Heart right ventricle (tissue), 16 donors: ENCODE data around the gene DNAAF3. TPM values are rescaled to one million over a fixed set of nuclear protein-coding genes. Genes with fewer than 3 reads are reported as not detected.
A peak's percentile ranks its signal among the peaks of the same experiment; 100 is the strongest.

Source experiments
- ATAC-seq, 8 donors: fragments of 200-7000 bp; cut with Tn5 transposase; one replicate each; pipeline ENCODE4 v1.9.1; 2020; ENCODE audit warnings: mild to moderate bottlenecking in 8 of 8, moderate library complexity in 8 of 8, moderate number of reproducible peaks in 1 of 8
- DNase-seq, 2 donors: peaks; one replicate each; pipeline ENCODE4 v3.0.0-alpha.2; 2020
- H3K27ac ChIP-seq, 10 donors: fragments of 200-600 bp; sonication (generic) in 2 of 10; one replicate each; pipeline versions ENCODE4 v1.5.0 to v1.8.0; 2020 to 2022; ENCODE audit warnings: mild to moderate bottlenecking in 3 of 10
- H3K27me3 ChIP-seq, 7 donors: fragments of 200-600 bp; one replicate each; pipeline ENCODE4 v1.8.0; 2021 to 2022; ENCODE audit warnings: mild to moderate bottlenecking in 2 of 7
- H3K36me3 ChIP-seq, 9 donors: fragments of 200-600 bp; sonication (generic) in 1 of 9; one replicate each; pipeline versions ENCODE4 v1.5.0 to v1.8.0; 2020 to 2022; ENCODE audit warnings: mild to moderate bottlenecking in 2 of 9
- H3K4me1 ChIP-seq, 9 donors: fragments of 200-600 bp; sonication (generic) in 1 of 9; one replicate each; pipeline versions ENCODE4 v1.5.0 to v1.8.0; 2020 to 2022; ENCODE audit warnings: mild to moderate bottlenecking in 4 of 9
- H3K4me3 ChIP-seq, 10 donors: fragments of 200-600 bp; sonication (generic) in 2 of 10; one replicate each; pipeline versions ENCODE4 v1.5.0 to v1.8.0; 2020 to 2022; ENCODE audit warnings: mild to moderate bottlenecking in 7 of 10, moderate library complexity in 2 of 10
- H3K9me3 ChIP-seq, 11 donors: fragments of 200-600 bp in 10 of 11; sonication (generic) in 2 of 11; one replicate each; pipeline versions ENCODE4 v1.5.0 to v1.8.0; 2013 to 2022; ENCODE audit warnings: mild to moderate bottlenecking in 2 of 11, control low read depth in 1 of 11, moderate library complexity in 1 of 11
- WGBS, 2 donors: extraction: QIAGEN DNeasy Blood & Tissue Kit; methylation state at CpG; one replicate each; pipeline ENCODE4 v1.1.7; 2013; ENCODE audit warnings: inconsistent platforms in 1 of 2; 5-methylcytosine and 5-hydroxymethylcytosine counted together
- intact Hi-C, 10 donors: fragments of 100-400 bp; cut with DNase I; formaldehyde crosslinking; loops; one replicate each; pipeline versions ENCODE4 v1.11.1 to v1.14.2; 2022
- polyA plus RNA-seq, 2 donors: library from polyadenylated mRNA; stranded (reverse); fragments of 200-250 nt; gene quantifications; one replicate each; pipeline ENCODE4 v1.2.3, GENCODE V29; 2013
- total RNA-seq, 10 donors: library from RNA; stranded (reverse); fragmentation: NEBNext Ultra II Directional in 3 of 10; extraction: Animal tissue kit (Norgen Biotek cat#: 25700) in 3 of 10; gene quantifications; one replicate each; pipeline versions ENCODE4 v1.2.1 to v1.2.4, GENCODE V29; 2021 to 2023
- TF ChIP-seq, protein P1 (sequence below), 9 donors: fragments of 200-600 bp; sonication (generic) in 2 of 9; IDR thresholded peaks; one replicate each; pipeline versions ENCODE4 v1.5.0 to v1.8.0; 2021 to 2022; ENCODE audit warnings: antibody characterized with exemption in 9 of 9, mild to moderate bottlenecking in 5 of 9, moderate library complexity in 1 of 9
- donor health status: Arrhythmogenic right ventricular cardiomyopathy.
- donor health status: ischemic (EF 13 %, LVEDD 7.1; RV severe dilation, severe dysfunction).
- donor health status: healthy with polysubstance abuse.
- donor health status: DM: no; HTN: yes; CAD: no.
- donor health status: DM: no; HTN: no; CAD: no.
- donor health status: ischemic (EF 25% LVEDD 6.9; RV normal size, moderate dysfunction).
- donor health status: ischemic (EF 25% LVEDD 5.7; RV mildly dilated, moderate dysfunction).
- donor health status: healthy.
- donor health status: DM: yes; HTN: yes; CAD: no.
- donor health status: Ischemic cardiomyopathy.
- donor health status: ischemic (EF 35%, LVEDD 5.7; RV mildly dilated, moderate dysfunction).
- donor health status: nonischemic (EF 11% LVEDD 7.7; RV severe dilation, severe dysfunction).
- donor health status: DM: yes; HTN: yes; CAD: no.
- donor health status: PGD.
- donor health status: ischemic (EF 29% LVEDD 5.4; RV normal size, mild dysfunction).
- donor health status: nonischemic (EF 23%, LVEDD 6.1; RV moderate dilation, normal function).

DNAAF3 gene
- total and polyA plus RNA-seq, 12 donors = 0.37 to 5.9 (median 2.4) TPM

DNA sequence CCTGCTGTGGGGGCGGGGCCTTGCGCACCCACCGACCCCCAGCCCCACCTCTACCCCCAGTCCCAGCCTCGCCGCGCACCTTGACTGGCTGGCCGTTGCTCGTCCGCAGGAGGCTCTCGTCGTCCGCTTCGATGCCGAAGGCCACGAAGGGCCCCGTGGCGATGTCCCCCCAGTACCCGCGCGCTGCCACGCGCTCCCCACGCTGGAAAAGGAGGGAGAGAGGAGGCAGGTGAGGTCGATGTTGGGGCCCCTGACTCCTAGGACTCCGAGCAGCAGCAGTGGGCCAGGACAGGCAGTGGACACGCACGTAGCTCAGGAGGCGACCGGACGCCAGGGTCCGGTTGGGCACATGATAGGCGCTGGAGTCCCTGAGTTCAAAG lies 5.4 kb downstream of the DNAAF3 start:
- Histone ChIP-seq H3K27me3 (peaks cover 0 to 83% (median 61%) of the 10 kb centered on the region in 7 donors), H3K36me3 (peaks cover 0 to 46% (median 0%) of the 10 kb centered on the region in 9 donors), H3K4me1 (peaks cover 0 to 44% (median 20%) of the 10 kb centered on the region in 9 donors), H3K27ac (peak overlapping the region in 2 of 10 donors; percentile 25 to 30), H3K4me3 (peak overlapping the region in 5 of 10 donors; percentile 52 to 60 (median 58)), H3K9me3 (no peaks in the 10 kb centered on the region)
- WGBS, 2 donors = 25 to 27% methylated on average over 32 of the region's 32 CpGs
- TF ChIP-seq, protein P1, sequence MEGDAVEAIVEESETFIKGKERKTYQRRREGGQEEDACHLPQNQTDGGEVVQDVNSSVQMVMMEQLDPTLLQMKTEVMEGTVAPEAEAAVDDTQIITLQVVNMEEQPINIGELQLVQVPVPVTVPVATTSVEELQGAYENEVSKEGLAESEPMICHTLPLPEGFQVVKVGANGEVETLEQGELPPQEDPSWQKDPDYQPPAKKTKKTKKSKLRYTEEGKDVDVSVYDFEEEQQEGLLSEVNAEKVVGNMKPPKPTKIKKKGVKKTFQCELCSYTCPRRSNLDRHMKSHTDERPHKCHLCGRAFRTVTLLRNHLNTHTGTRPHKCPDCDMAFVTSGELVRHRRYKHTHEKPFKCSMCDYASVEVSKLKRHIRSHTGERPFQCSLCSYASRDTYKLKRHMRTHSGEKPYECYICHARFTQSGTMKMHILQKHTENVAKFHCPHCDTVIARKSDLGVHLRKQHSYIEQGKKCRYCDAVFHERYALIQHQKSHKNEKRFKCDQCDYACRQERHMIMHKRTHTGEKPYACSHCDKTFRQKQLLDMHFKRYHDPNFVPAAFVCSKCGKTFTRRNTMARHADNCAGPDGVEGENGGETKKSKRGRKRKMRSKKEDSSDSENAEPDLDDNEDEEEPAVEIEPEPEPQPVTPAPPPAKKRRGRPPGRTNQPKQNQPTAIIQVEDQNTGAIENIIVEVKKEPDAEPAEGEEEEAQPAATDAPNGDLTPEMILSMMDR (IDR thresholded peaks at IDR 0.05) = no peak
- intact Hi-C loops = no loop called here
- DNase-seq = no peak
- ATAC-seq = no peak

- WGBS, 2 donors = 3 to 4% methylated on average over 32 to 33 of the region's 33 CpGs
- ATAC-seq (peak; percentile 20 to 62 (median 56)), DNase-seq (peak; percentile 84 to 87)
- TF ChIP-seq, protein P1 (IDR thresholded peaks at IDR 0.05) = peak; percentile 74 to 89 (median 86)
- peak overlapping the region in 7 of 10 donors; percentile 71 to 100 (median 95) for H3K27ac ChIP-seq
- intact Hi-C loops = no loop called here
- peaks cover 0 to 41% (median 15%) of the 10 kb centered on the region in 9 donors for H3K4me1 ChIP-seq
- no peaks in the 10 kb centered on the region for H3K9me3 ChIP-seq
- peak overlapping the region in 9 of 10 donors; percentile 3 to 60 (median 52) for H3K4me3 ChIP-seq
- peaks cover 0 to 79% (median 56%) of the 10 kb centered on the region in 7 donors for H3K27me3 ChIP-seq
- H3K36me3 ChIP-seq = peaks cover 0 to 48% (median 0%) of the 10 kb centered on the region in 9 donors
These were observed 6.1 kb downstream of the DNAAF3 start for GRCh38 chr19:55160128-55160985.

DNA sequence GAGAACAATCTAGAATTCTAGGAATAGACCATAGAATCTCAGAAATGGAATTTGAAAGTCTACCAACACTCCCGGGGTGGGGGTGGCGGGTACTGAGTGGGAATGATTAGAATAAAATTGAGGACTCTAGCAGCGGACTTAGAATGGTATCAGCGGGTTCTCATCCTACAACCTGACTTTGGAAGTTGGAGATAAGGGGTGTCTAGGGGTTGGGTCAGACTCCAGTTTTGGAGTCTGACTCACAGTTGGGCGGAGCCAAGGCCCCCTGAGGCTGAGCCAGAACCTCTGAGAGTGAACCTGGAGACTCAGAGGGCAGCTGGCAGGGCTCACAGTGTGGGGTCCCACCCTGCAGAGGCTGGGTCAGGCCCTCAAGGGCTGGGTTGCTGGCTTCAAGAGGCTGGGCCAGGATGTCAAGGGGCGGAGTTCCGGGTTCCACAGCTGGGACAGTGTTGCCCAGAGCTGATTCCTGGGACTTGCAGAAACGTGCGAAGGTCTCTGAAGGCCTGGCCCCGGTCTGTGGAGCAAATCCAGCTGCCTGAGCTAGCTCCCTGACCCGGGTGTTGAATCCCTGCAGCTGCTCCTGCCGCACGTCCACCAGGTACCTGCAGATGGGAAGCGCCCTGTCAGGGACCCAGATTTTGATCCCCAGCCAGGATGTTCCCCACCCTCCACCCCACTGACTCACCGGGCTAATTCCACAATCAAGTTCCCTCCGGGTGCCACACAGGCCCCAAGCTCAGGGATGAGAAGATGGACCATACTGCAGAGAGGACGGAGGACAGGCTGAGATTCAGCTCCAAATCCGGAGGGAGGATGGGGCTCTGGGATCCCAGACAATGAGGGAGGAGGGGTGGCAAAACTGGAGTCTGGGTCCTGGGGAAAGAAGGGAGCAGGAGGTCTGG lies 7.3 kb downstream of the DNAAF3 start:
- Histone ChIP-seq H3K4me3 (peak overlapping the region in 8 of 10 donors; percentile 24 to 71 (median 52)), H3K4me1 (peaks cover 0 to 41% (median 15%) of the 10 kb centered on the region in 9 donors), H3K27me3 (peaks cover 0 to 72% (median 50%) of the 10 kb centered on the region in 7 donors), H3K9me3 (no peaks in the 10 kb centered on the region), H3K27ac (peak overlapping the region; percentile 47 to 100 (median 90)), H3K36me3 (peaks cover 0 to 46% (median 0%) of the 10 kb centered on the region in 9 donors)
- 25 to 30% methylated on average over 17 to 18 of the region's 18 CpGs for WGBS, 2 donors
- intact Hi-C loops = no loop called here
- DNase-seq (peak; percentile 84 to 87), ATAC-seq (peak; percentile 52 to 77 (median 70))
- TF ChIP-seq, protein P1 (IDR thresholded peaks at IDR 0.05) = no peak

DNA sequence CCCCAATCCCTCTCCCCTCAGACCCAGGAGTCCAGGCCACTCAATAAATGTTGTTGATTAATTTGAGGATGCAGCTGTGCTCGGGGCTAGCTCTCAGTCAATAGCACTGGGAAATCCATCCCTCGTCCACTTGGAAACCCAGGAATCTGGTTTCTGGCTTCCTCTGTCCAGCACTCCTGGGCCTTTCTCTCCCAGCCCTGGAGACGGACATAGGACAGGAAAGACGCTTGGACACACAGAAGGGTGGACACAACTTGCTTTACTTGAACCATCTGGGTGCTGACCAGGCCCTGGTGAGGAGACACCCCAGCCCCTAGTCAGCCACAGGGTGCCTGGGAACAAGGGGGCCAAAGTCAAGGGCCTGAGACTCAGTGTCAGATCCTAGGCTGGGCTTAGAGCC lies 8.0 kb downstream of the DNAAF3 start:
- intact Hi-C loops = no loop called here
- peaks cover 0 to 48% (median 0%) of the 10 kb centered on the region in 9 donors for H3K36me3 ChIP-seq
- peaks cover 0 to 41% (median 15%) of the 10 kb centered on the region in 9 donors for H3K4me1 ChIP-seq
- peak overlapping the region in 4 of 10 donors; percentile 3 to 71 (median 20) for H3K4me3 ChIP-seq
- H3K27ac ChIP-seq = peak overlapping the region; percentile 47 to 100 (median 90)
- WGBS, 2 donors = 32 to 44% methylated on average over 4 of the region's 4 CpGs
- peak in 4 of 8 donors; percentile 0 to 4 (median 2) for ATAC-seq
- H3K27me3 ChIP-seq = peaks cover 0 to 68% (median 49%) of the 10 kb centered on the region in 7 donors
- no peaks in the 10 kb centered on the region for H3K9me3 ChIP-seq
- TF ChIP-seq, protein P1 (IDR thresholded peaks at IDR 0.05) = no peak
- DNase-seq = no peak
